ENCODE results near the gene SLC5A10.
"Not testable (repeated sequence)": the region's sequence is repeated elsewhere in the genome, so short reads cannot be mapped to it uniquely, and the experiment has no call there.

The SLC5A10 gene

GRCh38 chr17:19021622-19022083 lies 69.7 kb downstream of the SLC5A10 start:
- no peak for DNase-seq

GRCh38 chr17:19022128-19022527 lies 70.2 kb downstream of the SLC5A10 start:
- DNase-seq: no peak

DNA sequence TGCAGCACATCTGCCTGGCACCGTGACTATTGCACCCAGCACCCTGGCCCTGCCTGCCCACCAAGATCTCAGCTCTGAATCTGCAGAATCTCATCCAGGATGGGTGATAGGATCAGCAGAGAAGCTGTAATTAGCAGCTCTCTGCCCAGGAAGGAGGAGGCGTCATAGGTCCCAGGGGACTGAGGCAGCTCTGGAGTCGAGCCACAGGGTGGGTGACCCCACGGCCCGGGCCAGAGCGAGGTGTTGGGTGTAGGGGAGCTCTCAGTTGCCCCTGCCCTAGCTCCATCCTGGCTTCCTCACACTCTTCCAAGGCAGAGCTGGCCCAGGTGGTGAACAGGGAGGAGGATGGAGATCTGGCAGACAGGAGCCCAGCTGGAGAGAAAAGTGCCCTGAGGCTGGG lies 70.8 kb downstream of the SLC5A10 start:
- DNase-seq: no peak

DNA sequence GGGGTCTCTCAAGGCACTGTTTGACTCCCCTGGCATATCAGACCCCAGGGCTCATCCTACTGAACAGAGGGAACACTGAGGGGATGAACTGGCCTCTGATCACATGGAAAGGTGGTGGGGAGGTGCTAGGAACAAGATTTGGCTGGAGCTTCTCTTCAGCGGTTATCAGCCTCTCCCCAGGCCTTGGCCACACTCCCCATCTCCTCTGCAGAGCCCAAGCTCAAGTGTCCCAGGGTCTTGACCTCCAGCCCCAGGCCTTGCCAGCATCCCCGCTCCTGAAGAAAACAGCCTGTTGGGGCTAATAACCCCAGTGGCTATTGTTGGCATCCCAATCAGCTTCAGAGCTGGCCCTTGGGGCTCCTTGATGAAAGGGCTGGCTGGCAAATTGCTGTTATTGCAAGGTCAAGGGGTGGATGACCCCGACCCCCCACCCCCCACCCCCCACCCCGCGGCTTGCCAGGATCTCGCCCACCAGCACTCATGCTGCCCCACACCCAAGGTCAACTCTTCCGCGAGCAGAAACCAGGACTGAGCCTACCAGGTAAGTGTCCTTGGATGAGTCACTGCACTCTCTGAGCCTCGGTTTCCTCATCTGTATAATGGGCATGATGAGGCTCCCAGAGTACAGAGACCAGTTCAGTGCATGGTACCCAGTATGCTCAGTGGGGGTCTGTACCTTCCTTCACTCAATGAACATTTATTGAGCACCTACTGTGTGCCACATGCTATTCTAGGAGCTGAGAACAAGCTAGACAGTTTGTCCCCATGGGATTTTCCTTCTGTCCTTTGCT lies 71.4 kb downstream of the SLC5A10 start:
- DNase-seq: no peak

GRCh38 chr17:19024101-19025078 lies 72.4 kb downstream of the SLC5A10 start:
- no peak for DNase-seq

DNA sequence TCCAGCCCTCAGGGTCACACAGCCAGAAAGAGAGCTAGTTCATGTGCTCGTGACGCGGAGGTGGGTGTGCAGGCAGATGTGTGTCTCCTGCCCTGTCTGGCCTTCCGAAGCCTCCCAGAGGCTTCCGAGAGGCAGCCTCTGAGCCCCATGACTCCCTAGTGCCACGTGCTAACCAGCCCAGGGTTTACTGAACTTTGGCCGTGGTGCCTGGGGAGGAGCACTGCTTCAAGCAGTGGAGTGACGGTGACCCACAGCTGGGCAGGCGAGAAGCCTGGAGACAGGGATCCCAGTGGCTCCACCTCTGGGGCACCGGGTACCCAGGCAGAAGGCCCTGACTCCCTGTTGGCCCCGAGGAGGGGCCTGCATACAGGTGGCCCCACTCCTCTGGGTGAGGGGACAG lies 76.7 kb downstream of the SLC5A10 start:
- DNase-seq: not testable (repeated sequence)

DNA sequence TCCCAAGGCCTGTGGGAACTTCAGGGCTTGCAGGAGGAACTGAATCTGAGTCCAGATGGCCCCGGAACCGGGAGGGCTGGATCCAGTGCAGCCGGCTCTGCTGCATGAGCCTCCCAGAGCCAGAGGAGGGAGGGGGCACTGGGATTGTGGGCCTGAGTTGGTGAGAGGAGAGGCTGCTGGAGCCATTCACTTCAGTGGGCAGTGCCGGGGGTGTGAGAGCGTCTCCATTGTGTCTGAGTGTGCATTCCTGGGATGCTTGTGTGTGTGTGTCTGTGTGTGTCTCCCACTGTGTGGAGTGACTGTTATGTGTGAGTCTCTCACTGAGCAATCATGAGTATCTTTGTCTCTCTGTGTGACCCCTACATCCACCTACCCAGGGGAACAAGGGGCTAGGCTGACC lies 77.8 kb downstream of the SLC5A10 start:
- not testable (repeated sequence) for DNase-seq

GRCh38 chr17:19030771-19031449 lies 78.9 kb downstream of the SLC5A10 start:
- DNase-seq: not testable (repeated sequence)

- DNase-seq: not testable (repeated sequence)
These were observed 79.8 kb downstream of the SLC5A10 start for GRCh38 chr17:19031729-19032128.

DNA sequence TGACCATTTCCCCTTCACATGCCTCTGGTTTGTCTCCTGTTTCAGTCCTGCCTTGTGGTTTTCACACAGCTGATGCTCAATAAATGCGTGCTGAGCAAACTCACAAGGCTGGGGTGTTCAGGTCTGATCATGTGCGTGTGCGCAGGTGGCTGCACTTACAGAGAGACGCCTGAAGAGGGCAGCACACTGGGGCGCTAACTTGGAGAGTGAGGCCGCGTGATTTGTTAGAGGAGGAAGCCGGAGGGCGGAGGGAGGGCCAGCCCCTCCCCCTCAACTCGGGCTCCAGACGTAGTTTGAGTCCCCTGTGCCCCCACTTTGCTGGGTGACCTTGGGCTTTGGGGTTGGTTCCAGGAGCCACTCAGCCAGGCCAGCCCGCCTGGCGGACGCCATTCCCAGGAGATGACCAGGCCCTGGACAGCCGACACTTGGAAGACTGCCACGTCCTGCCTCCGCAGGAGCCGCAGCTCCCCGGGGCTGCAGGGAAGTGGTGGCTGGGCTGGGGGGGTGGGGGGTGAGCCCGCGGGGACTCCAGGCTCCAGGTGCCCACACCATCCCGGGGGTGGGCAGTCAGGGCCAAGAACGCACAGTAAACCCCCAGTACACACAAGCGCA lies 80.5 kb downstream of the SLC5A10 start:
- not testable (repeated sequence) for DNase-seq

GRCh38 chr17:19036186-19036585 lies 84.2 kb downstream of the SLC5A10 start:
- DNase-seq: not testable (repeated sequence)

DNA sequence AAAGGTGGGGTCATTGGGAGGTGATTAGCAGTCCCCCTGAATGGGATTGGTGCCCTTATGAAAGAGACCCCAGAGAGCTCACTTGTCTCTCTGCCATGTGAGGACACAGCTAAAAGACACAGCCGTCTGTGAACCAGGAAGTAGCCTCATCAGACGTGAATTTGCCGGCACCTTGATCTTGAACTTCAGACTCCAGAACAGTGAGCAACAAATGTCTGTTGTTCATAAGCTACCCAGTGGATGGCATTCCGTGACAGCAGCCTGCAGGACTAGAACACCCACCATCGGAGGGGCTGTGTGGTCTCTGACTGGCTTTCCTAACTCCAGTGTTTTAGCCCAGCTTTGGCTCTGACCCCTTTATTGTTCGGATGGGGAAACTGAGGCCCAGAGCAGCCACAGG lies 85.6 kb downstream of the SLC5A10 start:
- not testable (repeated sequence) for DNase-seq

DNA sequence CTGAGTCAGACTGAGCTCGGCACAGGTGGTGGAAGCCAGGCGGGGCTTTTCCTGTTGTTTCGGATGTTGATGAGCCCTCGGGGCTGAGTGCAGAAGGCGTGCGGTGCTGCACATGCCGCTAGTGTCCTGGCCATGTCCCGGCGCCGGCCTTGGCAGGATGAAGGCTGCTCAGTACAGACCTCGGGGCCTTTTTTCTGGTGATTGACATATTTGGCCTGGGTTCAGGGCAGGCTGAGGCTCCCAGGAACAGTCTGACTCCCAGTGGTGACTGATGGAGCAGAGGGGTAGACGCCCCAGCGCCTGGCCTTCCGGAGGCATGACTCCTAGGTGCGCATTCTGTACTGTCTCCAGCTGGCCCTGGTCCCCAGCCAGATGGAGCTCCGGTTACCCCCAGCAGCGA lies 86.0 kb downstream of the SLC5A10 start:
- not testable (repeated sequence) for DNase-seq

- not testable (repeated sequence) for DNase-seq
These were observed 86.8 kb downstream of the SLC5A10 start for GRCh38 chr17:19038730-19039129.

DNA sequence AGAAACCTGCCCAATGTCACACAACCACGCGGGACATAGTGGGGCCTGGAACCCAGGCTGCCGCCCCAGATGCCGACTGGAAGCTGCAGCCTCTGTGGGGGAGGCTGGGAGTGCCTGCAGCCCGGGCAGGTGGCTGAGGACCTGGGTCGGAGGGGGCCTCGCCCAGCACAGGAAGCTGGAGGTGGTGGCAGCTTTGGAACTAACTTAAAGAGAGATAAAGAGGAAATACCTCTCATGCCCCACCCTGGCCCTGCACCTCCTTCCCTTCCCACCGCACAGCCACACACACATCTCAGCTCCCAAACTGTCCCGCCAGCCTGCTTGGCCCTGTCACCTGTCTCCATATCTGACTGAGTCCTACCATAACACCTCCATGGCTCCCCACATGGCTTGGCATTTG lies 88.4 kb downstream of the SLC5A10 start:
- DNase-seq: not testable (repeated sequence)

GRCh38 chr17:19041871-19042270 lies 89.9 kb downstream of the SLC5A10 start:
- not testable (repeated sequence) for DNase-seq

- DNase-seq: not testable (repeated sequence)
These were observed 90.4 kb downstream of the SLC5A10 start for GRCh38 chr17:19042369-19042768.

- not testable (repeated sequence) for DNase-seq
These were observed 91.1 kb downstream of the SLC5A10 start for GRCh38 chr17:19043032-19043431.

DNA sequence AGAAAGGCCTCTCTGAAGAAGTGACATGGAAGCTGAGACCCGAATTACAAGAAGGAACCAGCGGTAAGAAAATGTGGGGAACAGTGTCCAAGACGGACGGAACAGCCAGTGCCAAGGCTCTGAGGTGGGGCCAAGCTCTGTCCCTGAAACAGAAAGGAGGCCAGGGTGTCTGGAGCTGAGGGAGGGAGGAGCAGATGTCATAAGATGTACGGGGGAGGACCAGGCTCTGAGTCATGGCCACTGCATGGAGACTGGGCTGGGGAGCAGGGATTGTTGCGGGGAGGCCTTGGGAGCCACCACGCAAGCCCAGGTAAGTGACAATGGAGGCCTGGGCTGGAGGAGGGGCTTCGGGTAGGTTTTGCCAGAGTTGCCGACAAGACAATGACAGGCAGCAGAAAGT lies 92.7 kb downstream of the SLC5A10 start:
- DNase-seq: not testable (repeated sequence)

DNA sequence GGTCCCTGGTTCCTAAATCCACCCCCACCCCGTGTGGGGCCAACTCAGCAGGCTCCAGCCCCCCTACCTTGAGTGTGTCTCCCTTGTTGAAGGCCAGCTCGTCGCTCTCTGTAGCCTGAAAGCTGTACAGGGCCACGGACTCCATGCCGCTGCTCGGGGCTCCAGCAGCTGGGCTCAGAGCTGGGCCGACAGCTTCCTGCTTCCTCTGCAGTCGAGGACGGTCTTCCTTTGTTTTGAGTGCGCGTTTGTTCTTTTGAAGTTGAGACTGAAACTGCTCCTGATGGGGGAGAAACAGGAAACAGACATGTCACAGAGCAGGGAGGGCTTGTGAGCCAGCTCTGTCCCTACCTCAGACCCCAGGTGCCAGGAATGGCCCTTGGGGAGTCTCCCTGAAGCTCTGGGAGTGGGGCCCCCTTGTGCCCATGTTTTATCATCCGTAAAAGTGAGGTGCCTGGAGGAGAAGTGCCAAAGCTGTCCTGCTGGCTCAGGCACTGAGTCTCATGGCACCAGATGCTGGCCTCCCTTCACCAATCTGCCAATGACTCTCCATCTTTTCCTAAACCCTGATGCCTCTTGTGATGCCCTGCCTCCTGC lies 94.9 kb downstream of the SLC5A10 start, which contains the start of gene GRAP:
TSS of gene GRAP (minus strand) at position 176 of the 594 bp plus-strand sequence. CDS start at position 145, 31 bp downstream.
- not testable (repeated sequence) for DNase-seq

DNA sequence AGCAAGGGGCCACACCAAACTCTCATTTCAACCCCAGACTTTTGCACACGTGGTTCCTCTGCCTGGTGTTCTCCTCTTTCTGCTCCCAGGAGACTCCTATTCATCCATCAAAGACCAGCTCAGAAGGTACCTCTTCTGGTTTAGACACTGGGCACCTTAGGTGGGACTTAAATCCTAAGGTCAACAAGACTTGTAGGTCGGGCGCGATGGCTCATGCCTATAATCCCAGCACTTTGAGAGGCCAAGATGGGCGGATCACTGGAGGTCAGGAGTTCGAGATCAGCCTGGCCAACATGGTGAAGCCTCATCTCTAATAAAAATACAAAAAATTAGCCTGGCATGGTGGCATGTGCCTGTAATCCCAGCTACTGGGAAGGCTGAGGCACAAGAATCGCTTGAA lies 95.5 kb downstream of the SLC5A10 start:
- DNase-seq: not testable (repeated sequence)

- DNase-seq: not testable (repeated sequence)
These were observed 96.9 kb downstream of the SLC5A10 start for GRCh38 chr17:19048826-19049225.
